KOPT-K1 (cell line): Measurements from ENCODE around the gene ANTXR2.

ENCODE experiments used
- H3K27ac ChIP-seq: fragments of 200-600 bp; sonication (generic); 2 replicates; pipeline ENCODE4 v1.5.1; 2016; ENCODE audit warnings: antibody characterized with exemption, mild to moderate bottlenecking, low read depth, low read length; ENCODE audit not compliant: poor library complexity, severe bottlenecking
- H3K36me3 ChIP-seq: fragments of 200-600 bp; sonication (generic); 2 replicates; pipeline ENCODE4 v1.5.1; 2017; ENCODE audit warnings: antibody characterized with exemption, mild to moderate bottlenecking, low read length, moderate library complexity; ENCODE audit not compliant: insufficient read depth
- H3K9me3 ChIP-seq: fragments of 200-600 bp; sonication (generic); 2 replicates; pipeline ENCODE4 v1.5.1; 2017; ENCODE audit warnings: antibody characterized with exemption, low read length, mild to moderate bottlenecking; ENCODE audit not compliant: insufficient read depth, poor library complexity, severe bottlenecking

ANTXR2 gene

DNA sequence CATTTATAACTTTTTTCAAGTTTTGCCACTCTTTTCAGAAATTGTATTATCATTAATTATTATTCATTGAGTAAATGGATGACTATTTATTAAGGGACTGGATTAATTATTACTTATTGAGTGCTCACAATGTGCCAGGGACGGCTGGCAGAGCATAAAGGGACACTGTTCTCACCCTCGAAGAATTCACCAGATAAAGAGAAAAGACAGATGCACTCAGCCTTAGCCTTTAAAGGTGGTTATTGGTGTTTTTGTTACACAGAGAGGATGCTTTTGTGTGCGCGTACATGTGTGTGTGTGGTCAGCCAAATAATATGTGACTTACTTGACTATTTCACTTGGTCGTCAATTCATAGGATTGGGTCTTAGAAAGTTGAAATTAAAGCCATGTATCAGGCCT lies 187.0 kb downstream of the ANTXR2 start:
- no peak overlapping the region for H3K27ac ChIP-seq
- no peaks in the 10 kb centered on the region for H3K9me3 ChIP-seq
- H3K36me3 ChIP-seq, result no peaks in the 10 kb centered on the region

DNA sequence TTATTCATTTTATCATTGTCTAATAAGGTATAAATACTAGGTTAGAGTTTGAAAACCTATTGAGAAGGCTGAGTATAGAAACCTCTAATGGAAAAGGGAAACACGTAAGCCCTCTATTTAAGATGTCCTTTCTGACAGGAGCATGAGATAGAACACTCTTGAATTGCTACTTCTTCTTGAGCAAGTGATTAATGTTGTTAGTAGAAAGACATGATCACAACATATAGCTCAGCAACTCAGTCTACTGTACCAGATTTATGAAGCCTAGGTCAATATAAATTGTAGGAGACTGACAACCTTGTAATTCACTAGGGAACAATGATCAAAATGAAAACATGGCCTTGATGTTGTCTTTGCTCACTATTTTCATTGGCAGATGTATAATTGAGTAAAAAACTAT lies 189.7 kb downstream of the ANTXR2 start:
- Histone ChIP-seq H3K27ac (no peak overlapping the region), H3K36me3 (no peaks in the 10 kb centered on the region), H3K9me3 (no peaks in the 10 kb centered on the region)

DNA sequence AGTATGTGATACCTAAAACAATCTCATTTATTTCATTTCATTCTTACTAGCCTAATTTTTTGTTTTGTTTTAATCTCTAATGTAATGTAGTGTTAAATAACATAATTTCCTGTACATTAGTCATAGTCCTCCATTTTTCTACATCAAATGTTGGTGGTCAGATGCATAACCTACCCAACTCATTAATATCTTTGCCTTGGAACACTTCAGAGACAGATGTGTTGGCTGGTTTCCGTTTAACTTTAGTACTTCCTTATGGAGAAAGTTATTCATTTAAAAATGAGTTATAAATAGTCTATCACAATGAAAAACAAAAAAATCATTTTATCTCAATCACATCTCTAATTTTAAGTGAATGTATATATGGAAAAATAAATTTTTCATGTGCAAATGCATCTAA lies 190.2 kb downstream of the ANTXR2 start:
- Histone ChIP-seq H3K9me3 (peaks cover 4% of the 10 kb centered on the region), H3K27ac (no peak overlapping the region), H3K36me3 (no peaks in the 10 kb centered on the region)

DNA sequence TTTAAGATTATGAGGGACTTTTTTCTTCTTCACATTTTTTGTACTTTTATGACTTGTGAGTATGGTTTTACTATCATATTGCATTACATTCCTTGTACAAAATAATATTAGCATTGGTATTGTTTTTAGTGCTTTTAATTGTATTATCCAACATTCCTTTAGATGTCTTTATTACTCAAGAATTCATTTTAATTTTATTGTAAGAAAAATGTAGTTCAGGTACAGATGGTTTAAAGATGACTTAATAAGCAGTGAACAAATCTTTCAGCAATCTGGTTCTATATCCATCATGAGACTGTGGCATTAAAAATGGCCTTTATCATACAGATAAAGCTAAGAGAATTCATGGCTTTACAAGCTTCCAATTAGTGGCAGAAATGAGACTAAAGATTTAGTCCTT lies 191.6 kb downstream of the ANTXR2 start:
- Histone ChIP-seq H3K9me3 (peaks cover 4% of the 10 kb centered on the region), H3K27ac (no peak overlapping the region), H3K36me3 (no peaks in the 10 kb centered on the region)

DNA sequence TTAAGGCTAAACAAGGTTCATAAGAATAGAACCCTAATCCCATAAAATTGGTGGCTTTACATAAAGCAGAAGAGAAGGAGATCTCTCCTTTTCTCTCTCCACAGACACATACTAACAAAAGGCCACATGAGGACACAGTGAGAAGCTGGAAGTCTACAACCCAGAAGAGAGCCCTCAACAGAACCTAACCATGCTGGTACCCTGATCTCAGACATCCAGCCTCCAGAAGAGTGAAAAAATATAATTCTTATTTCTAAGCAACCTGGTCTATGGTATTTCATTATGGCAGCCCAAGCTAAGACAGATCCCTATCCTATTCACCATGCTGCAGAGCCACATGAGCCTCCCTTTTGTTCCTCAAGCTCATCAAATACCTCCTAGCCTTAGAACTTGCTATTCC lies 195.5 kb downstream of the ANTXR2 start:
- no peak overlapping the region for H3K27ac ChIP-seq
- no peaks in the 10 kb centered on the region for H3K36me3 ChIP-seq
- peaks cover 4% of the 10 kb centered on the region for H3K9me3 ChIP-seq

DNA sequence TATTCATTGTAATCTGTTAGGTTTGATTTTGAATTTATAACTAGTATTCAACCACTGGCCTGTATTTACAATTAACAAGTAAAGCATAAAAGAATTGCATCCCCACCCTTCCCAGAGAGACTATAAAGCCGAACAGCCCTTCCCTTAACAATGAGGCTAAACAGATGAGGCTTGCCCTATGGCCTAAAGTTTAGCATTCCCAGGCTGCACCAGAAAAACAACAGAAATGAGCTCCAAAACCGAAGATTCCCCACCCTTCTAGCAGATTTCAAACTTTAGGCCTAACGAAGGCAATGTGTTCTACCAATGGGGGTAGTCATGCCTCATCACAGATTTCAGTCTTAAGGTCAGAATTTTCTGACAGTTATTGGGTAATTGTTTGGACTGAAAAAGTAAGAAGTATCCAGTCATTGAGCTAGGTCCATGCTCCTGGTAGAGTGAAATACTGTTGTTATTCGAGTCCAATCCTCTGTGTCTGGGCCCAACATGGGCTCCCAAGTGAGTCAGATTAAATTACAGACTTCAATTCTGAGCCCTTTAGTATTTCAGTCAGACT lies 197.6 kb downstream of the ANTXR2 start:
- Histone ChIP-seq H3K27ac (no peak overlapping the region), H3K36me3 (no peaks in the 10 kb centered on the region), H3K9me3 (peaks cover 4% of the 10 kb centered on the region)

DNA sequence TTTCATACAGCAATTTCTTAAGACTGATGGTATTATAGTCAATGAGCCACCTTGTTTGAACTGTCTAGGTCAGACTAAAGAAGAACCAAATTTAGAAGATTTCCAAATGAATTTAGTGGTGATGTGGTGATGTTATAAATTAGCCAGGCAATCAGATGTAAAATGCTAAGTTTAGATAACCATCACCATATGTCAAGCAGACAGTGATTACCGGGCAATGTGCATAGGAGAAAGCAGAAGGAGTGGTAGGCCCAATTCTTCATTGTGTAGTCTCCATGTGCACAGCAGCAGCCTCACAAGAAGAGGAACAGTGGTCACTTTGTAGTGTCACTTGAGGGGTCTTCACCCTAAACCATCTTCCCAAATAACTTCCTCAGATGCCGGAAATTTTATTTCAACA lies 198.8 kb downstream of the ANTXR2 start:
- Histone ChIP-seq H3K27ac (no peak overlapping the region), H3K9me3 (peaks cover 4% of the 10 kb centered on the region), H3K36me3 (no peaks in the 10 kb centered on the region)

DNA sequence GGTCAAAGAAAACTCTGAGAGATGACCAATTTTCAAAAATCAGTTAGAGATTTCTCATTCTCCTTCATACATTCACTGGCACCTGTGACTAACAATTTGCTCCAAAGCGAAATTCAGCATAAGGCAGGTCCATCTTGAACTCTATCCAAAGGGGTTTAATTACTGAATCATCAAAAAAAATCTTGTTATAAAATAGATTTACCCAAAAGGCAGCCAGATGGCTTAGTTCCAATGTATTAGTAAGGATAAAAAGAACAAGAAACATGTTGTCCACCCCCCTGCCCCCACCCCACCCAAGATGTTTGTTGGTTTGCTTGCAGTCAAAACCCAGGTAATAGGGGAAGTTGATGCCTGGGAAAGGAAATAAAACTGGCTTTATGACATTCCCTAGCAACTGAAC lies 200.3 kb downstream of the ANTXR2 start:
- no peaks in the 10 kb centered on the region for H3K36me3 ChIP-seq

DNA sequence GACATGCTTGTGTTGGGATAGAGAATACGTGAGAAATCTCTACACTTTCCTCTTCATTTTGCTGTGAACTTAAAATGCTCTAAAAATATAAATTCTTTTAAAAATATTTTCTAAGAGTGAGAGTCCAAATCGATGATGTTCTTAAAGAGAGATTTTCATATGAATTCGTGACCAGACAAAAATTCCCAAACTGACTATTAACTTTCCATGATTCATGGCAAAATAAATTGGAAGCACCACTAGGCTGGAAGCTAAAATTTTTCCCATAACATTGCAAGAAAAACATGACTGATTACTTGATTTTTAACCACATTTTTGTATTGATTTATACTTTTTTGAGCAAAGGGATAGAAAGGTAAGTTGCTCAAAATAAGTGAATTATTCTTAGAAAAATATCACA lies 201.1 kb downstream of the ANTXR2 start:
- H3K9me3 ChIP-seq, result no peaks in the 10 kb centered on the region
- H3K27ac ChIP-seq, result no peak overlapping the region
- H3K36me3 ChIP-seq, result no peaks in the 10 kb centered on the region

More for the DNA sequence above, 200.3 kb downstream of the ANTXR2 start:
- Histone ChIP-seq H3K9me3 (no peaks in the 10 kb centered on the region), H3K27ac (no peak overlapping the region)

DNA sequence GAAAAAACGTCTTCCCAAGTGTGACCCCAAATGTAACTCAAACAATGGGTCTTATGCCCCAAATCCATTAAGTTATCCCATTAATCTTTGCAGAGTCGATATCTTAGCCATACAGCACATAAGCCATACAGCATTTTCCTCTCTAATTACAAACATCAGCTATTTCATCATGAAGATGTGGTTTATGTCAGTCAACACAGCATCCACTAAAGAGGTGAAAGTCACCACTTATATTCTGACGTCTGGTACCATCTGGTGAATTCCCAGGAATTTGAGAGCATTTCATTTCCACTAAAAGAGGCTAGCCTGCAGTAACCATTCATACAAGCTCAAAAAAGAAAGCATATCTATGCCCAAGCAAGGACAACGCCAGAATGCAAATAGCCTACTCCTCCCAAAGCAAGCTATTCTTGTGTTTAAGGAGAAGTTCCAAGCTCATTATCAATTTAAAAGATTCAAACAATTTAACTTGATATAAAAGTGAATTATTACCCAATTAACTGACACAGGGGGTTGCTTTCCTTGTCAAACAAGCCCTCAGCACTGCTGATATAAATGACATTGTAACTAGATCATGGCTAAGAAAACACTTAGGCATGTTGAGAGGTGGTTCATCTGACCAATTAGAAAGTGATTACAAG lies 203.3 kb downstream of the ANTXR2 start:
- Histone ChIP-seq H3K27ac (no peak overlapping the region), H3K9me3 (no peaks in the 10 kb centered on the region)

DNA sequence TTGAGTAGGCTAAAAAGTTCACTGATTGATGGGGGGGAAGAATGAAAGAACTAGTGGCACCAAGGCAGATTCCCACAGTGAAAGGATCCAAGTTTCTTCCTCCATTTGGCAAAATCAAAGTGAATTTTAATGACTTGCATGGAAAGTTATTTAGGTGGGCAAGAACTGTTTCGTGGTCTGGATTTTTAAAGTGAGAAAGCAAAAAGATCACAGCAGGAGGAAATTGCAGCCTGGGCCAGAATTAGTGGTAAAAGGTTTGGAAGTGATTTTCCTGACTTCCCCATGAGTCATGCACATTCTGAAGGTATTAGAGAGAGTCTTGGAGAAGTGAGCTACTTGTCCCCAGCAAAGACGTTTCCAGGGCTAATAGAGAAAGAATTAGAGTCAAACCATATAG lies 207.8 kb downstream of the ANTXR2 start:
- Histone ChIP-seq H3K9me3 (no peaks in the 10 kb centered on the region), H3K36me3 (no peaks in the 10 kb centered on the region), H3K27ac (no peak overlapping the region)

More for the DNA sequence above, 203.3 kb downstream of the ANTXR2 start:
- H3K36me3 ChIP-seq, result no peaks in the 10 kb centered on the region

DNA sequence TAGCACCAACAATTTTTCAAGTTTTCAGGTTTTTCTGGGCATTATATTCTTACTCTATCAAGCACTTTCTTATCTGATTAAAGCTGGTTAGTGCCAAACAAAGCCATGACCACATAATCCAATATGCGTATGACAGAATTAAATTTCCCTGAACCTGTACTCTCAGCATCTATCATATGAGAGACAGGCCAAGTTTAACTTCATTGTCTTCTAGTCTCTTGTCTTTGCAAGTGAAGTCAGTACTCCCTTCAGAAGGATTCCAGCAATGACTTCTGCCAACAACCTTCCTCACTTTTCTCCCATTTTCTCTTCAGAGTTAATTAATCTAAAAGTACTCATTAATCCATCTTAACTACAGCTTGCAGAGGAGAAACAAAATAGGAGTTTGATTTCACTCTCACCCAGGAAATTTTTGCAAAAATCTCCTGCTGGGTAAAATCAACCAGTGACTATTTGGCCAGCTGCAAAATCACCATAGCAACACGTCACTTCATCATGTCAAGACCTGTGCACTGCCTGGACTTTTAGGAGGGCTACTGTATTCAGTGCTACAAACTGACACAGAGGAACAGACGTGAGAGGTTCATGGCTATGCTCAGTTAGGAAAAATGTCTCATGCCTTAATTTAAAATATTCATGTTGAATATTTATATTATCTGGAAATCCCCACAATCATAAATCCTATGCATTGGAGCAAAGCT lies 208.4 kb downstream of the ANTXR2 start:
- H3K9me3 ChIP-seq, result no peaks in the 10 kb centered on the region
- H3K36me3 ChIP-seq, result no peaks in the 10 kb centered on the region
- H3K27ac ChIP-seq, result no peak overlapping the region

DNA sequence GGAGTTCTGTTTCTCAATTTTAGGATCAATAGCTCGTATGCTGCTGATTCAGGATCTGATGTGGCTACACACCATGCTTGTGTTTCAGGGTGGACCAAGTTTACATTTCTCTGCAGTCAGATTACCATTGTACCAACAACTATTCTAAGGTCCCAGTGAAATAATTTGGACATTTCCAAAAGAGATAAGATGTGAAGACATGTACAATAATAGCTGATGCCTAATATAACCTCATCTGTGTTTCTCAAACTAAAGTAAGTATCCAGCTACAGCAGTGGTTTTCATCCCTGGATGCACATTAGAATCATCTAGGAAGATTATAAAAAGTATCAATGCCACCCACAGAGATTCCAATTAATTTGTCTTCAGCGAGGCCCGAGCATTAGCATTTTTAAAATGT lies 209.7 kb downstream of the ANTXR2 start:
- no peaks in the 10 kb centered on the region for H3K9me3 ChIP-seq
- H3K27ac ChIP-seq, result no peak overlapping the region
- no peaks in the 10 kb centered on the region for H3K36me3 ChIP-seq

DNA sequence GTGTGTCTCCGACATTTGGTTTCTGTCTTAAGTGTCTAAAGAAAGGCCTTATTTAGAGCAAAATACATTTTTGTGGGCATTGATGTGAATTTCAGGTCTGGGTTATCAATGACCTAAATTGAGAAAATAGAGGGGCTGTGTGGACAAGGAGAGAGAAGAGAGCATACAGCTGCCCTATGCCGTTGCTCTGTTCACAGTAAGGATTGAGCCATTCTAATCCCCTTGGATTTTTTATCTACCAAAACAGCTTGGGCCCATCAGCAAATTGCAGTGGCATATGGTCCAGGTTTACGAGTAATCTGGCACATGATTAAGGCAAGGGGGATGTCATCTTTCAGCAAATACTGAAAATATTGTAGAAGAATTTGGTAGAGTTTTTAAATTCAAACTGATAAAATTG lies 210.2 kb downstream of the ANTXR2 start:
- no peaks in the 10 kb centered on the region for H3K36me3 ChIP-seq
- no peak overlapping the region for H3K27ac ChIP-seq
- H3K9me3 ChIP-seq, result no peaks in the 10 kb centered on the region

DNA sequence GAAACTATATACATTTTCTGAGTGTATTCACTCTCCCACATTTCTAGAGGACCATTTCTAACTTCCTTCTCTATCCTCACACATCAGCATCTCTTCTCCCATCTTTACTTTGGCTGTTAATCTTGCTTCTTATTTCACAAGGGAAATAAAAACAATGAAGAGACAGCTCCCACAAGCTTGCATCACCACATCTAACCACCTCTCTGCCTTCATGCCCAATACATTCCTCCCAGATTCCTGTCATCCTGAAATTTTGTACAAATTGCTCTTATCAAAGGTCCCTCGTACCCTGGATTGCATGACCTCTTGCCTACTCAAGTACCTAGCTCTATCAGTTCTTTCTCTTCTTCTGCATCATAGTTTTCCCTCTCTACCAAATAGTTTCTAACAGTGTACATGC lies 215.2 kb downstream of the ANTXR2 start:
- no peak overlapping the region for H3K27ac ChIP-seq
- no peaks in the 10 kb centered on the region for H3K9me3 ChIP-seq
- no peaks in the 10 kb centered on the region for H3K36me3 ChIP-seq

DNA sequence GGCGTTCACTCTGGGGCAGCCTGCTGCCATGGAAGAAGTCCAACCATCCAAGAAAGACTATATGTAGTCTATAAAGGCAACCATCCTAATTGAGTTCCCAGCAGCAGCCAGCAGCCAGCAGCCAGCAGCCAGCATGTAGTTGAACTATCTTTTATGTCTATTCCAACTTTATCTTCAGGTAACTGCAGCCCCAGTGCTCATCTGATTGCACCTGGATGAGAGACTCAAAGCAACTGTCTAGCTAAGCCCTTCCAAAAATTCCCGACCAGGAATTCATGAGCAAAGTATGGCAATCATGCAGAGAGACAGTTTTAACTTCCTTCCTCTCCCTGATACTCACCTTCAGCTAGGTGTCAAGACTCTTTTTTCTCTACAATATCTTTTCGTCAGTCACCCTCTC lies 216.8 kb downstream of the ANTXR2 start:
- no peak overlapping the region for H3K27ac ChIP-seq
- H3K9me3 ChIP-seq, result no peaks in the 10 kb centered on the region
- H3K36me3 ChIP-seq, result no peaks in the 10 kb centered on the region
